ENCODE data around the gene IRS2.

The IRS2 gene

DNA sequence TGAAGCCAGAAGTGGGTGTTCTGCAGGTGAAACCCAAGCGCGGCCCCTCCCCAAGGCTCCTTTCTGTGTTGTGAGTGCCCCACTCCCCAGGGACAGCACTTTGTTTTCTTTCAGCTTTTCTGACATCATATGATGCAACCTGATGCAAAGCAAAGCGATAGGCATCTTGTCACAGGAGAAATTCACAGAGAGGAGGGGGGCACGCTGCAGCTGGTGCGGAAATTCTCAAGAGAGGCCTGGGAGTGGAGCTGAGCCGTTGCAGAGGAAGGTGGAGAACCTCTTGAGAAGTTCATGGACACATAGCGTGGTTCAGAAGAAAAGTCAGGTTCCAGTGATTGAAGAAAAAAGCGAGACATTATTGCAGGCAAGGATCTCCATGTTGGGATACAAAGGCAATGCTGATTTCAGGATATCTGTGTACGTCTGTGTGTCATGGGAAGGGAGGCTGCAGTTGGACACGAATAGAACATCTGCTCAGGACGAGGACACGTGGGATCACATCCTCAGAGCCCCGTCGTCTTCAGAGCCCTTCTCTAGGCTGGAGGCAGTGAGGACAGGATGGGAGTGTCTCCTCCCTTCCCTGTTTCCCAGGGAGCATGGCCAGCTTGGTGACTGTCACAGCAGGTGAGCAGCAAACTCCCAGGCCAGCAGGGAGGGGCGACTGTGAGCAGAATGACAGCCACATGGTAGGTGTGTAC is 79.2 kb downstream of the IRS2 start:
- Mint-ChIP-seq H3K27ac (no peak overlapping the region), H3K4me3 (no peak overlapping the region), H3K9me3 (no peaks in the 10 kb centered on the region), H3K27me3 (peaks cover 24% of the 10 kb centered on the region), H3K4me1 (ENCODE audit: low read depth) (peaks cover 19% of the 10 kb centered on the region), H3K36me3 (ENCODE audit: low read depth) (no peaks in the 10 kb centered on the region)

- Mint-ChIP-seq H3K27me3 (peaks cover 28% of the 10 kb centered on the region), H3K36me3 (ENCODE audit: low read depth) (no peaks in the 10 kb centered on the region), H3K4me3 (no peak overlapping the region), H3K4me1 (ENCODE audit: low read depth) (peaks cover 19% of the 10 kb centered on the region), H3K9me3 (no peaks in the 10 kb centered on the region), H3K27ac (no peak overlapping the region)
Measured at GRCh38 chr13:109706015-109706715, 80.2 kb downstream of the IRS2 start.

GRCh38 chr13:109704771-109705635 is 81.4 kb downstream of the IRS2 start:
- H3K36me3 Mint-ChIP-seq (ENCODE audit: low read depth), result no peaks in the 10 kb centered on the region
- peaks cover 28% of the 10 kb centered on the region for H3K27me3 Mint-ChIP-seq
- H3K4me1 Mint-ChIP-seq (ENCODE audit: low read depth), result peaks cover 24% of the 10 kb centered on the region
- H3K4me3 Mint-ChIP-seq, result no peak overlapping the region
- H3K27ac Mint-ChIP-seq, result no peak overlapping the region
- no peaks in the 10 kb centered on the region for H3K9me3 Mint-ChIP-seq

- Mint-ChIP-seq H3K27ac (no peak overlapping the region), H3K36me3 (ENCODE audit: low read depth) (no peaks in the 10 kb centered on the region), H3K9me3 (no peaks in the 10 kb centered on the region), H3K27me3 (peaks cover 28% of the 10 kb centered on the region), H3K4me1 (ENCODE audit: low read depth) (peaks cover 24% of the 10 kb centered on the region), H3K4me3 (no peak overlapping the region)
Measured at GRCh38 chr13:109703250-109703649, 83.1 kb downstream of the IRS2 start.
